Measurements from ENCODE around the gene ACOXL.

The ACOXL gene

DNA sequence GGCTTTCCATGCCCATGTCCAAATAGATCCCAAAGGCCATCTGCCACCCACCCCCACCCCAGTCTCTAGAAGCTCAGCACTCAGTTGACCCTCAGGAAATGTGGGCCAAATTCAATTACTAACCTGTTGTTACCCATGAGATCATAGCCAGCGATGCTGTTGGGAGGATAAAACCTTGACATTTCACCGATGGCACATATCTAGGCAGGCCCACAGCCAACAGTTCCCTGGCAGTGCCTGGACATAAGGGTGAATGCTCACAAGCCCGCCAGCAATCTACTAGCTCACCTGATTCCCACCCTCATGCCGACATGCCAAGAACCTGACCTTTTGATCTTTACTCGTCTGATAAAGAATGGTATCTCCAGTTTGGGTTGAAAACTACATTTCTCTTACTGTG lies 11.8 kb upstream of the ACOXL start:
- DNase-seq = no peak

DNA sequence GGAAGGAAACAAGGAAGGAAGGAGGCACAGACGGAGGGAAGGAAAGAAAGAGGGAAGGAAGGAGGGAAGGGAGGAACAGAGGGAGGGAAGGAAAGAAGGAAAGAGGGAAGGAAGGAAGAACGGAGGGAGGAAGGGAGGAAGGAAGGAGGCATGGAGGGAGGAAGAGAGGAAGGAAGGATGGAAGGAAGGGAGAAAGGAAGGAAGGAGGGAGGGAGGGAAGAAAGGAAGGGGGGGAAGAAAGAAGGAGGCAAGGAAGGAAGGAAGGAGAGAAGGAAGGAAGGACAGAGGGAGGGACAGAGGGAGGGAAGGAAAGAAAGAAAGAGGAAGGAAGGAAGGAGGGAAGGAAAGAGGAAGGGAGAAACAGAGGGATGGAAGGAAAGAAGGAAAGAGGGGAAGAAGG lies 7.6 kb upstream of the ACOXL start:
- DNase-seq = no peak

DNA sequence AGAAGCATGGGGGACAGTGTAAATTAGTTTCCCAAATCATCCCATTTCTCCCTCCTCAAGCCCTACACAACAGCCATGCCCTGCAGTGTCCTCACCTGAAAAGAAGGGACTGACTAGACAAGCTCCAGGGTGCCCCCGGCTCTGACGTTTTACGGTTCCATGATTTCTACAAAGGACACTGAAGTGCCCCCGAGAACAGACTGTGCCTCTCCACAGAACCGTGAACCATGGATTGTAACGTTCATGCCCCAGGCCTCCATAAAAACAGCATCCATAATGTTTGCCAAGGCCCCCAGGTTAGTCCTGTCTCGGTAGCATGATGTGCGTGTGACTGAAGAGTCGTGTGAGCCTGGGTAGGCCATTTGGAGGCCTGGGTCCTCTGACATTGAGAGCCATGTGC lies 7.0 kb upstream of the ACOXL start:
- no peak for DNase-seq

DNA sequence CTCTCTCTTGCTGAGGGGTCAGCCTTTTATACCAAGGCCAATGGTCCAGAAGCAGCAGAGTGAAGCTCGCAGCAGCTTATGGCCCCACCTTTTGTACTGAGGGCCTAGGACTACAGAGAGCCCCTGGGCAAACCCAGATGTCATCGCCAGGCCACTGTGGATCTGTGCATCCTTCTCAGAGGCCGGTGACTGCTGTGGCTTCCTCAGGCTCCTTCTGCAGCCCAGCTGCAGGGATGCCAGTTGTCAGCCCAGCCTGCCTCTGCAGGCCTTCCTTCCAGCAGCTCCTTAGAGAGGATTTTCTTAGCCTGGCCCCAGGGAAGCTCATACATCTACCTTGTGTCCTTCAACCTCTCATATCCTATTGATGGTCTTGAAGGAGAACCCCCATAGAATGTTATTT lies 6.5 kb upstream of the ACOXL start:
- DNase-seq = no peak

DNA sequence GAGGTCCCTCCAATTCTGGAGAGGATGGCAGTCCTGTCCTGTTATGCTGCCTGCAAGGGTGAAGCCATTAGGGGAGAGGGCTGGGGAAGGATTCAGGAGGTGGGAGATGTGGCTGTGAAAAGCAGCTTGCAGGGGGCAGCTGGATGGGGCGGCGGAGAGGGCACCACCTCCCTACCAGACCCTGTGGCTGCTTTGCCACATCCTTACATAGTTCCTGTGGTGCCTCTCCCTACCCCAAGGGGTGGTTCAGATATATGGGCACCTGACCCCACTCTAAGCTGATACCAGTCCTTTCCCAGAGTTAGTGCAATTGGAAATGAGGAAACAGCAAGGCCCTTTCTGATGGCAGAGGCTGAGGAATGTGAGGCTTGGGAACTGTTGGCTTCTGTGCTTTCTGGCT lies 6.1 kb upstream of the ACOXL start:
- DNase-seq = no peak

DNA sequence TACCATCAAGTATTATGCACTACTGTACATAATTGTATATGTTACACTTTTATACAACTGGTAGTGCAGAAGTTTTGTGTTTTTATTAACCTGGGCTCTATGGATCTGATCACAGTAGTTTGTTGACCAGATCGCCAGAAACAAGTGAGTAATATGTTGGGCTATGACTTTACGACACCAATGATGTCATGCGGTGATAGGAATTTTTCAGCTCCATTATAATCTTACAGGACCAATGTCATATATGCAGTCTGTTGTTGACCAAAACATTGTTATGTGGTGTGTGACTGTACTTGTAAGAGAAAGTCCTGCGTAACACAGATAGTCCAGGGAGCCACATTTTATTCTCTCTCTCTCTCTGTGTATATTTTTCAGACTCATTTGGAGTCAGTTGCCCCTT lies 4.5 kb upstream of the ACOXL start:
- DNase-seq = no peak

DNA sequence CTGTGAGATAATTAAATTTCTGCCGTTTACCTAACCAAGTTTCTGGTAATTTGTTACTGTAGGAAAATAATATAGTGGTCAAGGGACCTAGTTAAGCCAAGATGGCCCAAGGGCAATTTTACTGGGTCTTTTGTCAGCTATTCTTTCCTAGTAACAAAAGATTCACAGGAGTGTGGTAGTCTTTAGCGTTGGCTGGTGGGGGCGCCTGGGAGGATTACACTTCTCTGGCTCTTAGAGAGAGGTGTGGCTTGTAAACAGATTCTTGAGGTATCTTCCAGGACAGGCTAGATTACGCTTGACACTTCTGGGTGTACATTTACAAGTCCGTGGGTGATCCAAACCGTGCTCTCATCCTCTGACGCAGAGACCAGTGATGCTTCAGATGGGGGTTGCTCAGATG lies 3.3 kb upstream of the ACOXL start:
- no peak for DNase-seq

DNA sequence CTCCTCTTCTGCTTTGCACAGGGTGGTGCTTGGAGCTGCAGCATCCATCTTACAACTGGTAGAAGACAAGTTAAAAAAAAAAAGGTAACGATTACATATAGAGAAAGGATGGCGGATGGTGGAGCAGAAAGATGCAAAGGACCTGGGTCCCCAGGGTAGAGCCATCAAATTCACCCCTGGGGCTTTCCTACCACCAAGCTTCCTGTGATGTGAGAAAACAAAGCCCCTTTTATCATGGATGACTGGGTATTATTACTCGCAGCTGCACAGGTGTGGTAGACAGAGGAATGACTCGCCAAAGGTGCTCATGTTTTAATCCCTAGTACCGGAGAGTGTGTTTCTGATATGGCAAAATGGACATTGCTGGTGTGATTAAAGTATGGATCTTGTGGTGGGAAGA lies 1.3 kb upstream of the ACOXL start:
- DNase-seq = no peak

DNA sequence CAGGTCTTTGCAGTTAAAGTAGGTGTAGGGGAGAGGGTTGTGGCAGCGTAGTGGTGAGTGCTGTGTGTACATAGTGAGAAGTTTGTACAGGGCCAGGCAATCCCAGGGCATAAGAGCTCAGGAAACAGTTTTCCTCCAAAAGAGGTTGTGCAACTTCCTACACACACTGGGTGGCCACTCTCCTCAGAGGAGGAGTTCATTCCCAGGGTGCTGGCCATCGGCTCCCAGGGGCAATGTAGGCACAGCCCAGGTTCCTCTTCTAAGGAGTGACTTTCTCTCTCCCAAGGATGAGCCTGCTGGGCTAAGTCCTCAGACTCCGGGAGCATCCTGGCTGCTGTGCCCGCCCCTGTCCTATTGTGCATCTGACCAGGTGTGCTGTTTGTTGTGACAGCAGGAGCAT lies 3.0 kb downstream of the ACOXL start:
- DNase-seq = no peak

DNA sequence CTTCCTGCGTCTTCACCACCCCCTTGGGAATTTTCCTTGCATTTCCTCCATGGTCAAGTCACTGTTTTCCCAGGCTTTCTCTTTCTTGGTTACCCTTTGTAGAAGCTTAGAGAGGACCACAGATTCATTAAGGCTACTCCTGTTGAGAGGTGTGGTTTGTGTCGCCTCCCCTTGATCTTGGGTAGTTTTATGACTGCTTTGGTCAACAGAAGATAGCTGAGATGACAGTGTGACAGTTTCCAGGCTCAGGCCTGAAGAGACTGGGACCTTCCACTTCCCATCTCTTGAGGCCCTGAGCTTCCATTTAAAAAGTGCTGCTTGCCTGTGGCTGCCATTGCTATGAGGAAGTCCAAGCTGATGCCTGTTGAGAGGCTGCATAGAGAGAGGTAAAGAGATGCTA lies 5.4 kb downstream of the ACOXL start:
- DNase-seq = no peak

DNA sequence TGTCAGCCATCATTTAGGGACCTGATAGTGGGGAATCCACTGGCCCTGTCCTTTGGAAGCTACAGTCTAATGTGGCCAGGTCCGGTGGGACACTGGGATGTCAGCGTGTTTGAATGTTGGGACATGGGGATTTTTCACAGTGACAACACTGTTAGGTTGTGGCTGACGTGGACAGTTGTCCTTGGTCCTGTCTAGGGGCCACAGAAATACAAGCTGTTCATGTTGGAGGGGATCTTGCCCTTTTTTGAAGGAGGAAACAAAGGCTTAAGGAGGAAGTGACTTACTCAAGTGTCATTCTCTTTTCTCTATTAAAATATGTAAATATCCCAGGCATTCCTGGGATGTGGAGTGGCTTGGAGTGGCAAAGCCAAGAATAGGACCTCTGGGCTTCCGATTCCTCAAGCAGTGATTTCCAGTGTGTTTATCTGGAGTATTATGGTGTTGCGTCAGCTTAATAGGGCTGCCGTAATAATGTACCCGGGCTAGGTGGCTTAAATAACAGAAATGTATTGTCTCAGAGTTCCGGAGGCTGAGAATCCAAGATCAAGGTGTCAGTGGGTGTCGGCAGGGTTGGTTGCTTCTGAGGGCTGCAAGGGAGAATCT lies 8.5 kb downstream of the ACOXL start:
- DNase-seq = no peak

DNA sequence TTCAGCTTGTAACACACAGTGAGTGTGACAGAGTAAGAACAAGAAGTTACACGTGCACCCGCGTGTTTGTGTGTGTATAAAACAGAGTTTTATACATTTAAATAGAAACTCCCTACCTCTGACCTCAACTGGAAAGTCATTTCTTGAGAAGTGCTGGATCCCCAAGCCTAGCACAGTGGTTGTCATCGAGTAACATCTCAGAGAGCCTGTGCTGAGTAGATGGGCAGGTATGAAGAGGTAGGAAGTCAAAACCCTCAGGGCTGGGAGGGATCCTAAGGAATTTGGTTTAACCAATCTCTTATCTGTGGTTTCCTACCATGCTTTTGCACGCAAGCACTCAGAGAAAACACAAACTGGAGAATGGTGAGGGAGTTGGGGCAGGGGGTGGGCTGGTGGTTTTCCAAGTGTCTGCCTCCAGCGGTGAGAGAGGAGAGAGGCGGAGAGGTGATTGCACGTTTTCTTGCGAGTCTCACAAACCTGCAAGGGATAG lies 9.2 kb downstream of the ACOXL start:
- DNase-seq = peak; percentile 21

DNA sequence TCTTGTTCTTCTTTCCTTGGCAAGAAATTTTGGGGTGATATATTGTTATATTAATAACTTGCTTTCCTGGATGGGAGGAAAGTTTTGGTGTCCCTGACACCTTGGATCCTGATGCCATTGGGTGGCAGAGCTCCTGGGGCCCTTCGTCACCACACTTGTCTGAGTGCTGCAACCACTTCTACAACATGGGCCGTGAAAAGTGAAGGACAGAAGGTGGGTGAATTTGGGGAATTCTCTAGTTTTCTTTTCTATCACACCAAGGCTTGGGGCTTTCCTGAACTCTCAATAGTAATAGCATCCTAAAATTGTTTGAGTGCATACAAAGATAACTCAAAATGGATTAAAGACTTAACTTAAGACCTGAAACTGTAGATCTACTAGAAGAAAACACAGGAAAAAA lies 10.0 kb downstream of the ACOXL start:
- no peak for DNase-seq

DNA sequence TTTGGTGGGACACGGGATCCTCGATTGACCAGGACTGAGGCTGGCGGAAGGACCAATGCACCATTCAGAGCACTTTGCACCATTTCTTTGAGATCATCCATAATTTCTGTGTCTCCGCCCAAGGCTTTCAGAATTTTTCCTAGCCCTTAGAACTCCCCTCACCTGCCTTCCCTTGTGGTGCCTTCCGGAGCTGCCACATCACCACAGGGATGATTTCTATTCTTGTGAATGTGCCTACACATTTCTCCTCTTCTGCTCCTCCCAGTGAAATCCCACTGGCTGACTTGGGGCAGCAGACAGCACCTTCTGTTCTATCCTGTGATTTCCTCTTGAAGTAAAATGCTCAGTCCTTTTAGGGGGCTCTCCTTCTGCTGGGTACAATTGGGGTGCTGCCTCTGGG lies 11.2 kb downstream of the ACOXL start:
- DNase-seq = no peak

DNA sequence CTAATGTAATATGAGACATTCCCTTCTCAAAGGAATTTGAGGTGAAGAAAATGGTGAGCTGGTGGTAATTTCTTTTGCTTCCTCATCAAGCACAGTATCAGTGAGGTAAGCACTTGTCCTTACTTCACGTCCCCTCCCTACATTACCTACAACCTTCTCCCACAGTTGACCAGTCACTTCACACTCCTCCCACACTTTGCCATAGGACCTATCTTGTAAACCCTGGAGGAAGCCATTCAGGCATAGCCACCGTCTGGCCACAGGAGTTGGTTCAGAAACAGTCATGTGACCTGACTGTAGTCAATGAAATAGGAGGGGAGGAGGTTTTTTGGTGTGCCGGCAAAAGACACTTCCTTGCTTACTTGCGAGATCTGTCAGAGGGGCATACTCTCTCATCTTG lies 12.1 kb downstream of the ACOXL start:
- no peak for DNase-seq

DNA sequence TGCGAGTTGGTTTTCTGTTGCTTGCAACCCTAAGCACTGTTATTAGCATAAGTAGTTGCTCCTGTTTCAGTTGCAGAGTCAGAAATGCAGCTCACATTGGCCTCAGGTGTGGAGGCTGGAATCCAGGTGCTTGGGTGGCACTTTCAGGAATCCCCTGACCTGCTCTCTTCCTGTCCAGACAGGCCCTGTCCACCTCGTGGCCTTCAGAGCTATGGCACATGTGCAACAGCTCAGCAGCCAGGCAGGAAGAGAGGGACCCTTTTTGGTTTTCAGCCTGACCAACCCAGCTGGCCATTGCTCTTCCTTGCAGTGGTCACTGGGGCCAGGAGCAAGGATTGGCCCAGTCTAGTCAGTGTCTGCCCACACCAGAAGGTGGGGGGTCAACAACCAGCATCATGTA lies 12.7 kb downstream of the ACOXL start:
- no peak for DNase-seq

DNA sequence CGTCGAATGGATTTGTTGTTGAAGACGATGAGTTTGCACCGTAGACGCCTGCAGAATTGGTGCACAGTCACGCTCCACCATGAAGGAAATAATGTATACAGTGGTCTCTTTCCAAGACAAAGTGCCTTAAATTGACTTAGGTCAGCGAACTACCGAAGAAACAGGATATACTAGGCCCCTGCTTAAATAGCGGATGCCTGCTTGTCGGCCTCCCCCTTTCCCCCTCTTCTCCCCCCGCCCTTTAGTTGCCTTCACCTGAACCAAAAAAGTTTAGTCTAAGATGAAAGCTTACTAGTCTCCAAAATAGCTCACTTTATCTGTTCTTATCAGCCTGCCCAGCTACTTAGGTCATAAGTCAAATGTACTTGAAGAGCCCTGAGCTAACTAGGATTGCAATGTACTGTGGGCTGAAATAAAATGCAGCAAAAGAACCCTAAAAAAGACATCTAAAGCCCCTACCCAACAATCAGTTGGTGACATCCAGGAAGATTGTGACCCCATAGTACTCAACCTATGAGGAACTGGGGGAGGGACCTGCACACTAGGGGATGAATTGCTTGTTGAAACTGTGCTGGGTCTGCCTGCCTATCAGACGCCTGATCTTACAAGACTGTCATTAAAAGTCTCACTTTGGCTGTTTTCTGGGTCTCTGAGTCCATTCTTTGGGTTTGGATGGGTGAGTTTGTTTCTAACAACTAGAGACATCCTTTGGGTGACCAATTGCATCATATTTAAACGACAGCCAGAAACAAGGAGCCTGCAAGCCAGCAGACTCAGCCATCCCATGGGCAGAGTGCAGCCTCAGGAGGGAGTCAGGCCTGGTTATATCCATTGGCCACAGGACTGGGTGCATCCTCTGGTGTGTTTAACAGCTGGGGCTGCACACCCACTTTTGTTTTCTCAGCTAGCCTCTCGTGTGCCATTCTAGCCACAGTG lies 14.5 kb downstream of the ACOXL start:
- DNase-seq = no peak

DNA sequence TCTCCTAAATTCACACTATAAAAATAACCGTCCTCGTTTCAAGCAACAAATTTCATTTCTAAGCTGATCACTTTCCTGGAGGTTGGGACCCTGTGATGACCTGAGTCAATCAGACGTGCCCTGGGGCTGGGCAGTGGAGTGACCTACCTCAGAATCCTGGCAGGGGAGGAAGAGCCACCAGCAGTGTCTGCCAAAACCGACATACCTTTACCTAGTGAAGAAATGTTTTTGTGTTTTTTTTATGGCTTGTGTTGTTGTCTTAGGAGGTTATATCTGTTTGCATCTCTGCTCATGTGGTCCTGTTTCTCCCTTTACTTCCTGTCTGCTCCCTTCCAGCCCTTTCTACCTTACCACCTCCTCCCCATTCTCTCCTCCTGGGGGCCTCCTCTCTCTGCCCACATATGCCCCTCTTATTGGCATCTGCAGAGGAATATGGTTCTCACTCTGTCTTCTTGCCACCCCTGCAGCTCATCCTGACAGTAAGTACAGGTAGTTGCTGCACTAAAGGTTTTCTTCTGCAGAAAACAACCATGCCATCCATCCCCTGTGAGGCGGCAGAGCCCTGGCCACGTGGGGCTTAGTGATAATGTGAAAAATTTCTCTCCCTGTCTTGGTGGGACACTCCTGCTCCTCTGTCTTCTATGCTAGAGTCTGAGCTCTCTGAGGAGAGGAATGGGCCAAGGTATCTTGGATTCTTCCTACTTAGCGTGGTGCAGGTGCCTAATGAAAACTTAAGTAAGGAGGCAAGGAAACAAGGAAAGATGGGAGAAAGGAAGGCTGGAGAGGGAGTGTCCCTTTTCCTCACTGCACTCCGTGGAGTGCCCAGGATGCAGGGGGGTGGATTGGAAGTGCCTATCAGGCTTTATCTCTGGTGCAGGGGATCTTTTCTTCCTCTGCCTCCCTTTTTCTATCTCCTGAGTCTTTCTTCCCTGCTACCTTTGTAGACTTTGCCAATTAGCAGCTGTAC lies 15.4 kb downstream of the ACOXL start:
- DNase-seq = peak; percentile 23

DNA sequence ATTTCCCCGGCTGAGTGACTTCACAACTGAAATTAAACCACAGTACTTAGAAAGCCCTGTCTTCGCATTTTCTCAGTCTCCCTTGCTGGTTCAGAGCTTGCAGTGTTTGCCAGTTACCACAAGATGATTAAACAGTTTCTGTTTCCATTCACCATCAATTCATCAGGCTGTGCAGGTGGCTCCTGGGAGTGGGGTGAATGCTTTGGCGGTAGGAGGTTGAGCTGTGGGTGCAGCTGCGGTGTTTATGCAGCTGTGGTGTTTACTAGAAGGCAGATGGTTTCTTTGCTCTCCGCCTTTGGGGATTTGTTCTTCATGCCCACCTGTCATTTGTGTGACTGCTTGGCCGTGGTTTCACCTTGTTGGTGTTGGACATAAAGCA lies 16.1 kb downstream of the ACOXL start:
- peak; percentile 92 for DNase-seq

DNA sequence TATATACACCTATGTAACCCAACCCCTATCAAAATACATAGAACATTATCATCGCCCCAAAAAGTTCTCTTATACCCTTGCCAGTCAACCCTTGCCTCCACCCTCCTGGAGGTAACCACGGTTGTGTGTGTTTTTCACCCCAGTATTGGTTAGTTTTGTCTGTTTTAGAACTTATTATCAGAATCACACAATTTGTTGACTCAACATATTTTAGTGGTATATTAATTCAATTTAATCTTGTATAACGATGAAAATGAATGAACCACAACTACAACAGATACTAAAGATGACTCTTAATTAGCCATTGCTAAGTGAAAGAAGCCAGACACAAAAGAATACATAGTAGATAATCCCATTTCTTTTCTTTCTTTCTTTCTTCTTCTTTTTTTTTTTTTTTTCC lies 19.3 kb downstream of the ACOXL start:
- DNase-seq = no peak

DNA sequence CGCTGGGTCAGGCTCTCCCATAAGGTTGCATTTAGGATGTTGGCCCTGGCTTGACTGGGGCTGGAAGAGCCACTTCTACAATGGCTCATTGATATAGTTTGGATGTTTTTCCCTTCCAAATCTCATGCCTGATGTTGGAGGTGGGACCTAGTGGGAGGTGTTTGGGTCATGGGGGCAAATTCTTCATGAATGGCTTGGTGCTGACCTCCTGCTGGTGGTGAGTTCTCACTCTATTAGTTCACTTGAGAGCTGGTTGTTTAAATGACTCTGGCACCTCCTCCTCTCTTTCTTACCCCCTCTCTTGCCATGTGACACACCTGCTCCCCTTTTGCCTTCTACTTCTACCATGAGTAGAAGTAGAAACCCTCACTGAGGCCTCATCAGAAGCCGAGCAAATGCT lies 20.5 kb downstream of the ACOXL start:
- DNase-seq = no peak

DNA sequence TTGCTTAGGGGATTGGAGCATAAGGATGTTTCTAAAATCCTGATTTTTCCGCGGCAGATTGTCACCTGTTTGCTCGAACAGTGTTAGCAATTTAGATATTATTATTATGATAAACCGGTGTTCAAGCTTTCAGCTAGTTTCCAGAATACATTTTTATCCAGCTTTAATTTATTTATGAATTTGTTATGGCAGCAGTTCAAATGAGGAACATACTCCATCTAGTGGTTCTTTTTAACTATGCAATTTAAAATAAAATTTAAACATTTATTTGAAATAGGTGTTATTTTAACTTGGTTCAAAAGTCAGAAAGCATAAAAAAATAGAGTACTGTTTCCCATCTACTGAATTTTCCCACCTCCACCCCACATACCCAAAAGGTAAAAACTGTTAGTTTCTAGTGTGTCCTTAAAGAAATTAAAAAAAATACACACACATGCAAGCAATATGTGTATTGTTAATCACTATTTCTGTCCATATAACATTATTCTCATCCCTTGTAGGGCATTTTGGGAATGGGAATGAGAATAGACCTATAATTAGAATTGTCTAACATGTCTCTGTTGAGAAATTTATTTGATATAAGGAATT lies 23.2 kb downstream of the ACOXL start:
- no peak for DNase-seq

DNA sequence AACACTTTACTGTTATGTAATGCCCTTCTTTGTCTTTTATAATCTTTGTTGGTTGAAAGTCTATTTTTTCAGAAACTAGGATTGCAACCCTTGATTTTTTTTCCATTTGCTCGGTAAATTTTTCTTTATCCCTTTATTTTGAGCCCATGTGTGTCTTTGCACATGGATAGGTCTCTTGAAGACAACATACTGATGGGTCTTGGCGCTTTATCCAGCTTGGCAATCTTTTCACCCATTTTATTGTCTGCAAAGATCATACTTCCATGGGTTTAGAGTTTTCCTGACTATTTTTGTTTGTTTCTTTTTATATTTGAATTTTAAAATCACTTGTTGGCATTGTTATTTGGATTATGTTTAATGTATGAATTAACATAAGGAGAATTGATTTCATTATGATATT lies 27.0 kb downstream of the ACOXL start:
- no peak for DNase-seq

Measured in activated CD4-positive, alpha-beta T cell treated with anti-CD3 and anti-CD28 coated beads, Interleukin-2, Interleukin-6, amounts not matched to agents 100 ng/mL and 50 ng/mL, durations not matched to agents 16 hours and 8 hours (primary cell).